HG02642 (cell line): Measurements from ENCODE around the gene TMBIM1.

Experiments
- ATAC-seq: cut with Tn5 transposase; IDR thresholded peaks from one replicate; pipeline ENCODE4 v1.9.1; 2021; ENCODE audit warnings: mild to moderate bottlenecking; ENCODE audit not compliant: unreplicated experiment, poor library complexity

Gene TMBIM1

DNA sequence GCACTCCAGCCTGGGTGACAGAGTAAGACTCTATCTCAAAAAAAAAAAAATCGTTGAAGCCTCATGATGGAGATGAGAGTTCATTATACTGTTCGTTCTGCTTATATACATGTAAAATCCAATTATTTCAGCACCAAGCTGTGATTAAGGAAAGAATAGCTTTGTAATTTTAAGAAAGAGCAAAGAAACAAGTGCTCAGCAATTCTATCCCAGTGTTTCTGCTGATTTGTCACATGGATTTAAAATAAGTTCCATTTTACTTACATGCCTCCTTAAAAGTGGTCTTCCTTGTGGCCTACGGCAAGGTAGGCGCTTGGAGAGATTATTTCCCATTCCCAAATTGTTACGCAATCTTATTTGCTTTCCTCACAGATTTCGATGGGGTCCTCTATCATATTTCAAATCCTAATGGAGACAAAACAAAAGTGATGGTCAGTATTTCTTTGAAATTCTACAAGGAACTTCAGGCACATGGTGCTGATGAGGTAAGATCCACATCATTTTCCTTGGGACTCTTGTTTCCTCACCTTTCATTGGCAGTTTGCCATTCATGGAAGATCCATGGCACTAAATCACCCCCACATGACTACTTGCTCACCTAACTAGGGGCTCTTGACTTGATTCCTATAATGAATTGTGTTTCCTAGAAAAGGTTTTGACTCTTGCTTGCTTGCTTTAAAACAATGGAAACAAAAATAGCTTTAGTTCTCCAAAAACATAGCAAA, 63.8 kb downstream of the TMBIM1 start:
- ATAC-seq, result no peak

GRCh38 chr2:218226903-218227302, 65.4 kb downstream of the TMBIM1 start:
- ATAC-seq, result no peak
